Gastrocnemius medialis (tissue), 4 donors: Measurements from ENCODE around the gene TAPT1.

Experiments used
- POLR2A ChIP-seq, 2 donors: fragments of 450-650 bp; IDR thresholded peaks; one replicate each; pipeline ENCODE4 v1.6.1; 2017; ENCODE audit warnings: antibody characterized with exemption in 2 of 2, mild to moderate bottlenecking in 2 of 2, moderate library complexity in 2 of 2
- TF ChIP-seq, protein P1 (sequence below), 5 experiments: fragments of 450-650 bp in 3 of 5; fragments of 200-600 bp in 2 of 5; sonication (generic) in 2 of 5; IDR thresholded peaks in 4 of 5; conservative IDR thresholded peaks in 1 of 5; 1 replicate in 4 of 5; 2 replicates in 1 of 5; pipeline ENCODE4 v1.5.1; 2016 to 2019; ENCODE audit warnings: antibody characterized with exemption in 5 of 5, mild to moderate bottlenecking in 3 of 5, moderate library complexity in 3 of 5

DNA sequence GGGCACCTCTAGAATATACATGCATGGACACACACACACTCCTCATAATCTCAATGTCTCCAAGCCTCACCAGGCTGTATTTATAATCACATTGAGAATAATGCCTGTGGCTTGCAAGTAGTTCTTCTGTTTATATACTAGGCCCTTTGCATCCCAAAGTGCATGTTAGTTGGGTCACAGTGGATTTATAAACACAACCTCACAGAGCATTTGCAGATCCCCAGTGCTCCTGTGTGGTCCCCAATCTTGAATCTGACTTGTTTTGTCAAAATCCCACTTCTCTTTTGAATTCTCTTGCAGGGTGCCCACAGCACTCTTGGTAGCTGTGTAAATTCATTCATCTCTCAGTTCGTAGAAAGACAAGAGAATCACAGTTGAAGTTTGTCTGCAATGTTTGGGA is 92.9 kb downstream of the TAPT1 start:
- TF ChIP-seq, protein P1, sequence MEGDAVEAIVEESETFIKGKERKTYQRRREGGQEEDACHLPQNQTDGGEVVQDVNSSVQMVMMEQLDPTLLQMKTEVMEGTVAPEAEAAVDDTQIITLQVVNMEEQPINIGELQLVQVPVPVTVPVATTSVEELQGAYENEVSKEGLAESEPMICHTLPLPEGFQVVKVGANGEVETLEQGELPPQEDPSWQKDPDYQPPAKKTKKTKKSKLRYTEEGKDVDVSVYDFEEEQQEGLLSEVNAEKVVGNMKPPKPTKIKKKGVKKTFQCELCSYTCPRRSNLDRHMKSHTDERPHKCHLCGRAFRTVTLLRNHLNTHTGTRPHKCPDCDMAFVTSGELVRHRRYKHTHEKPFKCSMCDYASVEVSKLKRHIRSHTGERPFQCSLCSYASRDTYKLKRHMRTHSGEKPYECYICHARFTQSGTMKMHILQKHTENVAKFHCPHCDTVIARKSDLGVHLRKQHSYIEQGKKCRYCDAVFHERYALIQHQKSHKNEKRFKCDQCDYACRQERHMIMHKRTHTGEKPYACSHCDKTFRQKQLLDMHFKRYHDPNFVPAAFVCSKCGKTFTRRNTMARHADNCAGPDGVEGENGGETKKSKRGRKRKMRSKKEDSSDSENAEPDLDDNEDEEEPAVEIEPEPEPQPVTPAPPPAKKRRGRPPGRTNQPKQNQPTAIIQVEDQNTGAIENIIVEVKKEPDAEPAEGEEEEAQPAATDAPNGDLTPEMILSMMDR (IDR thresholded peaks at IDR 0.05 in 4 of 5, conservative IDR thresholded peaks at IDR 0.05 in 1 of 5), result no peak
- TF ChIP-seq POLR2A (IDR thresholded peaks at IDR 0.05), result no peak
